HCT116 (cell line): ENCODE data around the gene IQUB. TPM values are rescaled to one million over a fixed set of nuclear protein-coding genes. Genes with fewer than 3 reads are reported as not detected.

Source experiments
- ATAC-seq: fragments of 200-7000 bp; cut with Tn5 transposase; 2 replicates; pipeline ENCODE4 v1.9.1; 2020; ENCODE audit warnings: mild to moderate bottlenecking, moderate library complexity
- BruUV-seq: library from RNA; stranded (reverse); fragments of 400-500 nt; replicated peaks from 2 replicates; lab custom pipeline; 2021; lab: Mats Ljungman, UMichigan
- CTCF ChIA-PET: fragments of 300-600 bp; sonication (Branson Sonifier 250); formaldehyde crosslinking; loops from one replicate; lab custom pipeline; 2021; ENCODE audit warnings: antibody characterized with exemption; lab: Charles Lee
- POLR2A ChIA-PET: fragments of 300-600, 350-600 bp; sonication (Branson Sonifier 250); formaldehyde crosslinking; loops from one replicate; lab custom pipeline; 2021; ENCODE audit warnings: antibody characterized with exemption; lab: Charles Lee
- RAD21 ChIA-PET, 2 experiments: fragments of 300-600 bp; sonication (Branson Sonifier 250); formaldehyde crosslinking; loops; one replicate each; lab custom pipeline; 2023; ENCODE audit warnings: low total read pairs in 2 of 2; ENCODE audit not compliant: uncharacterized antibody in 2 of 2, unreplicated experiment in 2 of 2, low non-redundant PET in 1 of 2; lab: Charles Lee
- DNase-seq: peaks from one replicate; pipeline ENCODE4 v3.0.0-alpha.2; 2010; ENCODE audit warnings: low read depth, low spot score
- H2AFZ ChIP-seq: fragments of 200-600 bp; shearing (Covaris generic), sonication (generic); 2 replicates; pipeline ENCODE4 v1.6.1; 2017; ENCODE audit warnings: low read depth, mixed run types, mixed read lengths, antibody characterized with exemption, low read length; ENCODE audit not compliant: poor library complexity, severe bottlenecking
- H3K27ac ChIP-seq: 2 replicates; pipeline ENCODE4 v1.5.1; 2012; ENCODE audit warnings: low read depth, low read length
- H3K27me3 ChIP-seq: fragments of 200-600 bp; sonication (generic); 2 replicates; pipeline ENCODE4 v1.6.1; 2016; ENCODE audit warnings: mixed run types, low read length, mixed read lengths; ENCODE audit not compliant: insufficient read depth
- H3K36me3 ChIP-seq, 2 experiments: fragments of 200-500 bp in 1 of 2; fragments of 200-600 bp in 1 of 2; sonication (Bioruptor generic) in 1 of 2; sonication (generic) in 1 of 2; 2 replicates each; pipeline versions ENCODE4 v1.5.1 to v1.6.1; 2014 to 2016; ENCODE audit warnings: low read length in 2 of 2, inconsistent platforms in 1 of 2, mixed read lengths in 1 of 2, mixed run types in 1 of 2; ENCODE audit not compliant: insufficient read depth in 2 of 2, control insufficient read depth in 1 of 2
- H3K4me1 ChIP-seq, 2 experiments: fragments of 200-600 bp in 1 of 2; sonication (generic) in 1 of 2; 2 replicates each; pipeline versions ENCODE4 v1.5.1 to v1.6.1; 2012 to 2017; ENCODE audit warnings: low read length in 2 of 2, inconsistent platforms in 1 of 2, mild to moderate bottlenecking in 1 of 2, mixed read lengths in 1 of 2, mixed run types in 1 of 2, moderate library complexity in 1 of 2; ENCODE audit not compliant: insufficient read depth in 2 of 2, control insufficient read depth in 1 of 2
- H3K4me2 ChIP-seq: fragments of 200-600 bp; sonication (generic); 2 replicates; pipeline ENCODE4 v1.6.1; 2017; ENCODE audit warnings: mixed run types, low read length, mixed read lengths
- H3K4me3 ChIP-seq, 2 experiments: fragments of 200-600 bp in 1 of 2; sonication (generic) in 1 of 2; replicated peaks in 1 of 2; 2 replicates each; pipeline ENCODE4 v1.5.1; 2011 to 2016; ENCODE audit warnings: low read length in 2 of 2, control low read depth in 1 of 2, low read depth in 1 of 2, mild to moderate bottlenecking in 1 of 2, mixed read lengths in 1 of 2, mixed run types in 1 of 2
- H3K79me2 ChIP-seq: fragments of 200-600 bp; sonication (generic); 2 replicates; pipeline ENCODE4 v1.6.1; 2017; ENCODE audit warnings: mild to moderate bottlenecking, mixed run types, low read length, moderate library complexity, mixed read lengths; ENCODE audit not compliant: insufficient read depth
- H3K9ac ChIP-seq: fragments of 200-600 bp; sonication (generic); 2 replicates; pipeline ENCODE4 v1.6.1; 2016; ENCODE audit warnings: low read length, mixed read lengths
- H3K9me2 ChIP-seq: fragments of 200-600 bp; sonication (generic), shearing (Covaris generic); 2 replicates; pipeline ENCODE4 v1.6.1; 2017; ENCODE audit warnings: mixed run types, mild to moderate bottlenecking, moderate library complexity; ENCODE audit not compliant: insufficient read depth
- H3K9me3 ChIP-seq, 2 experiments: fragments of 200-500 bp in 1 of 2; fragments of 200-600 bp in 1 of 2; sonication (Bioruptor generic) in 1 of 2; sonication (generic) in 1 of 2; 2 replicates each; pipeline ENCODE4 v1.6.1; 2014 to 2017; ENCODE audit warnings: low read length in 2 of 2, mixed read lengths in 2 of 2, inconsistent platforms in 1 of 2, low read depth in 1 of 2, mild to moderate bottlenecking in 1 of 2, mixed run types in 1 of 2, moderate library complexity in 1 of 2; ENCODE audit not compliant: control insufficient read depth in 1 of 2, insufficient read depth in 1 of 2
- H4K20me1 ChIP-seq: fragments of 200-600 bp; sonication (generic), shearing (Covaris generic); 2 replicates; pipeline ENCODE4 v1.6.1; 2017; ENCODE audit warnings: mixed run types, mild to moderate bottlenecking, moderate library complexity; ENCODE audit not compliant: insufficient read depth
- CEBPB ChIP-seq: IDR thresholded peaks from 2 replicates; pipeline ENCODE4 v1.6.1; 2012; ENCODE audit warnings: low read depth
- CTCF ChIP-seq, 3 experiments: fragments of 200-600 bp in 1 of 3; sonication (generic) in 1 of 3; IDR thresholded peaks in 2 of 3; conservative IDR thresholded peaks in 1 of 3; 2 replicates each; pipeline ENCODE4 v1.5.1; 2012 to 2017; ENCODE audit warnings: low read depth in 2 of 3, low read length in 2 of 3, antibody characterized with exemption in 1 of 3, borderline replicate concordance in 1 of 3, control low read depth in 1 of 3, mild to moderate bottlenecking in 1 of 3, mixed read lengths in 1 of 3, mixed run types in 1 of 3, moderate library complexity in 1 of 3; ENCODE audit not compliant: insufficient read depth in 1 of 3
- EGR1 ChIP-seq: IDR thresholded peaks from 2 replicates; pipeline ENCODE4 v1.6.1; 2012; ENCODE audit warnings: low read depth
- EZH2 ChIP-seq: fragments of 200-600 bp; sonication (generic); IDR thresholded peaks from 2 replicates; pipeline ENCODE4 v1.6.1; 2017; ENCODE audit warnings: antibody characterized with exemption, mixed run types
- EZH2phosphoT487 ChIP-seq: fragments of 200-600 bp; IDR thresholded peaks from 2 replicates; pipeline ENCODE4 v1.6.1; 2018; ENCODE audit warnings: antibody characterized with exemption, borderline replicate concordance
- FOSL1 ChIP-seq: IDR thresholded peaks from 2 replicates; pipeline ENCODE4 v1.6.1; 2012; ENCODE audit warnings: low read depth
- JUND ChIP-seq: IDR thresholded peaks from 2 replicates; pipeline ENCODE4 v1.6.1; 2012
- MAX ChIP-seq: IDR thresholded peaks from 2 replicates; pipeline ENCODE4 v1.6.1; 2012
- POLR2A ChIP-seq: IDR thresholded peaks from 2 replicates; pipeline ENCODE4 v1.7.0; 2011; ENCODE audit warnings: borderline replicate concordance; ENCODE audit not compliant: insufficient read depth, insufficient read length; ENCODE audit errors: extremely low read depth
- POLR2AphosphoS5 ChIP-seq: IDR thresholded peaks from 2 replicates; pipeline ENCODE4 v1.6.1; 2011; ENCODE audit warnings: mild to moderate bottlenecking, low read depth, low read length, moderate library complexity
- RAD21 ChIP-seq: IDR thresholded peaks from 2 replicates; pipeline ENCODE4 v1.6.1; 2012; ENCODE audit warnings: low read depth, mild to moderate bottlenecking
- SRF ChIP-seq: IDR thresholded peaks from 2 replicates; pipeline ENCODE4 v1.6.1; 2012; ENCODE audit warnings: low read depth
- TCF7L2 ChIP-seq: IDR thresholded peaks from 2 replicates; pipeline ENCODE4 v1.7.0; 2011; ENCODE audit warnings: borderline replicate concordance, inconsistent platforms; ENCODE audit not compliant: insufficient read depth, insufficient read length; ENCODE audit errors: extremely low read depth
- YY1 ChIP-seq: IDR thresholded peaks from 2 replicates; pipeline ENCODE4 v1.6.1; 2011; ENCODE audit warnings: low read length, low read depth, moderate library complexity, mild to moderate bottlenecking; ENCODE audit not compliant: insufficient replicate concordance; ENCODE audit errors: extremely low read depth
- intact Hi-C: fragments of 100-400 bp; cut with micrococcal nuclease; formaldehyde crosslinking; loops from 2 replicates; pipeline ENCODE4 v1.10.0; 2022
- total RNA-seq: library from RNA; stranded (reverse); gene quantifications from one replicate; pipeline ENCODE4 v1.2.1, GENCODE V29; 2021; ENCODE audit not compliant: unreplicated experiment
- TF ChIP-seq, protein P1 (sequence below): IDR thresholded peaks from 2 replicates; pipeline ENCODE4 v1.6.1; 2011; ENCODE audit warnings: mild to moderate bottlenecking, low read length, moderate library complexity; ENCODE audit not compliant: insufficient replicate concordance; ENCODE audit errors: extremely low read depth

Gene IQUB
- total RNA-seq, 1 experiment from 2014 or later, result 0.79 TPM

DNA sequence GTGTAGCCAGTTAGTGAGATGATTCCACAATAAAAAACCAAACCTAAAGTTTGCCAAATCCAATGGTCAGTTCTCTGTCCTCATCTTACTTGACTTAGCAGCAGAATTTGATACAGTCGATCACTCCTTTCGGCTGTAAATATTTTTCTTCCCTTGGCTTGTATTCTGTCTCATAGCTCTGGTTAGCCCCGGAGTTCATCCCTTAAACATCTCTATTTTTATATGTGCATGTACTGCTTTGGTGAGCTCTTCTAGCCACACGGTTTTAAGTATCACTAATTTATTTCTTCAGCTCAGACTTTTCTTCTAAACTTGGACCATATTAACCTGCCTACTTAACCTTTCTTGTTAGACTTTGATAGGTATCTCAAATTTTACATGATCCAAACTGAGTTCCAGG is 49.4 kb upstream of the IQUB start:
- DNase-seq (no peak), ATAC-seq (no peak)
- intact Hi-C loops, result loop anchor here (5.0 kb wide), 3 partner anchors 98 to 213 kb away; no protein-coding TSS in a partner anchor
- TF ChIP-seq MAX, result no peak
- TF ChIP-seq CEBPB, result no peak
- no peak for TF ChIP-seq JUND
- TF ChIP-seq FOSL1, result no peak
- TF ChIP-seq EGR1, result no peak
- TF ChIP-seq SRF, result no peak
- no peak for TF ChIP-seq POLR2A
- TF ChIP-seq EZH2, result no peak
- no peak for TF ChIP-seq RAD21
- no peak for TF ChIP-seq EZH2phosphoT487
- TF ChIP-seq, protein P1, sequence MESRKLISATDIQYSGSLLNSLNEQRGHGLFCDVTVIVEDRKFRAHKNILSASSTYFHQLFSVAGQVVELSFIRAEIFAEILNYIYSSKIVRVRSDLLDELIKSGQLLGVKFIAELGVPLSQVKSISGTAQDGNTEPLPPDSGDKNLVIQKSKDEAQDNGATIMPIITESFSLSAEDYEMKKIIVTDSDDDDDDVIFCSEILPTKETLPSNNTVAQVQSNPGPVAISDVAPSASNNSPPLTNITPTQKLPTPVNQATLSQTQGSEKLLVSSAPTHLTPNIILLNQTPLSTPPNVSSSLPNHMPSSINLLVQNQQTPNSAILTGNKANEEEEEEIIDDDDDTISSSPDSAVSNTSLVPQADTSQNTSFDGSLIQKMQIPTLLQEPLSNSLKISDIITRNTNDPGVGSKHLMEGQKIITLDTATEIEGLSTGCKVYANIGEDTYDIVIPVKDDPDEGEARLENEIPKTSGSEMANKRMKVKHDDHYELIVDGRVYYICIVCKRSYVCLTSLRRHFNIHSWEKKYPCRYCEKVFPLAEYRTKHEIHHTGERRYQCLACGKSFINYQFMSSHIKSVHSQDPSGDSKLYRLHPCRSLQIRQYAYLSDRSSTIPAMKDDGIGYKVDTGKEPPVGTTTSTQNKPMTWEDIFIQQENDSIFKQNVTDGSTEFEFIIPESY, result no peak
- no peak for TF ChIP-seq YY1
- no peak for TF ChIP-seq CTCF (IDR thresholded peaks at IDR 0.05 in 2 of 3, conservative IDR thresholded peaks at IDR 0.05 in 1 of 3; ENCODE audit: borderline replicate concordance in 1 of 3, insufficient read depth in 1 of 3, low read depth in 2 of 3, low read length in 2 of 3)
- TF ChIP-seq TCF7L2, result no peak
- TF ChIP-seq POLR2AphosphoS5, result no peak
- Histone ChIP-seq H3K4me3 (no peak overlapping the region), H3K36me3 (no peaks in the 10 kb centered on the region), H3K9me3 (no peaks in the 10 kb centered on the region), H3K4me1 (no peaks in the 10 kb centered on the region), H3K27me3 (no peaks in the 10 kb centered on the region), H3K9ac (no peak overlapping the region), H3K4me2 (no peak overlapping the region), H3K27ac (no peak overlapping the region), H2AFZ (no peak overlapping the region), H3K9me2 (no peaks in the 10 kb centered on the region), H3K79me2 (no peaks in the 10 kb centered on the region), H4K20me1 (no peaks in the 10 kb centered on the region)
- ChIA-PET RAD21 (no interaction called here), POLR2A (no interaction called here), CTCF (interaction anchor here (1.4 kb wide), 1 partner anchor 1201 kb away, joined by 3 read pairs; no protein-coding TSS in a partner anchor)
- no TSS peak for BruUV-seq
